H7 (cell line): ENCODE results near the gene CEP290. TPM values are rescaled to one million over a fixed set of nuclear protein-coding genes. Genes with fewer than 3 reads are reported as not detected.

Experiments used
- DNase-seq: peaks from one replicate; pipeline ENCODE4 v3.0.0; 2012
- H3K27me3 ChIP-seq: 2 replicates; pipeline ENCODE4 v1.6.0; 2011; ENCODE audit warnings: mild to moderate bottlenecking, low read length; ENCODE audit not compliant: control insufficient read depth, insufficient read depth
- H3K36me3 ChIP-seq: replicated peaks from 2 replicates; pipeline ENCODE4 v1.5.1; 2011; ENCODE audit warnings: low read length; ENCODE audit not compliant: control insufficient read depth, insufficient read depth
- H3K4me3 ChIP-seq: 2 replicates; pipeline ENCODE4 v1.5.1; 2011; ENCODE audit warnings: low read depth, mild to moderate bottlenecking, control low read depth, low read length, moderate library complexity; ENCODE audit not compliant: insufficient read depth
- total RNA-seq: library from RNA; depleted of rRNA; stranded (reverse); fragments of >200 nt; shearing (Covaris generic); gene quantifications from 2 replicates; pipeline ENCODE4 v1.2.3, GENCODE V29; 2014

CEP290 gene
- total RNA-seq, 1 experiment from 2014 or later, result 2.9 TPM

DNA sequence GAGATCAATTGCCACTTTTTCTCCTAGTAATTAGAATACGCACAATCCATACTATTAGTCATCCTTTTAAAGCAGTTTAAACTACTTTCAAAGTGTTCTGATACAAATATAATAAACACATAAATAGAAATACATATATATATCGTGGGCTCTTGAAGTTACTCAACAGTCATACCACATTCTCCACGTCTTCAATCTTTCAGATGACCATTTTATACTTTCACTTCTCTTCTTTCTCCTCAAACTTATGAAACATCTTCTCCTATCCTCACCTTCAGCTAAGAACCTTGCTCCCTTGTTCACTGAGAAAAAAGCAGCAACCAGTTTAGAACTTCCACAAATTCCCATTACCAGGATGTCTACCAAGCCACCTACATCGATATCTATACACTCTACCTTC, 19.2 kb downstream of the CEP290 start:
- Histone ChIP-seq H3K36me3 (no peaks in the 10 kb centered on the region; the same call in 1 of the 2 replicates), H3K4me3 (no peak overlapping the region), H3K27me3 (no peaks in the 10 kb centered on the region)
- DNase-seq, result no peak

DNA sequence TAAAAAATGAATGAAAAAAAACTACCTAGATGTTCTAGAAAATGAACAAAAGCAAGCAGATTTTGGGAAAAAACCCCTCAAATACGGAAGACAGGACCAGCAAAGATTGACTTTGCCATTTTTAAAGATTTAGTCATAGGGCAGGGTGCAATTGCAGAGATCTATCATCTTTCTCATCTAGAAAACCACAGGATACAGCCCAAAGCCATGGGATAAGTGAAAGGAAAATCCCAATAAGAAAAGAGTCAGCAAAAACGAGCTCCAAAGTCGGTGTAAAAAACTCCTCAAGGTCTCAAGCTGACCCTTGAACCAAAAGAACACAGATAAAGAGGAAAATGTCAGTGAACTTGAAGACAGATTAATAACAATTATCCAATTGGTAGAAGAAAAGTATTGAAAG, 28.0 kb downstream of the CEP290 start:
- H3K36me3 ChIP-seq, result no peaks in the 10 kb centered on the region; the same call in 1 of the 2 replicates
- H3K27me3 ChIP-seq, result no peaks in the 10 kb centered on the region
- no peak for DNase-seq
- H3K4me3 ChIP-seq, result no peak overlapping the region

DNA sequence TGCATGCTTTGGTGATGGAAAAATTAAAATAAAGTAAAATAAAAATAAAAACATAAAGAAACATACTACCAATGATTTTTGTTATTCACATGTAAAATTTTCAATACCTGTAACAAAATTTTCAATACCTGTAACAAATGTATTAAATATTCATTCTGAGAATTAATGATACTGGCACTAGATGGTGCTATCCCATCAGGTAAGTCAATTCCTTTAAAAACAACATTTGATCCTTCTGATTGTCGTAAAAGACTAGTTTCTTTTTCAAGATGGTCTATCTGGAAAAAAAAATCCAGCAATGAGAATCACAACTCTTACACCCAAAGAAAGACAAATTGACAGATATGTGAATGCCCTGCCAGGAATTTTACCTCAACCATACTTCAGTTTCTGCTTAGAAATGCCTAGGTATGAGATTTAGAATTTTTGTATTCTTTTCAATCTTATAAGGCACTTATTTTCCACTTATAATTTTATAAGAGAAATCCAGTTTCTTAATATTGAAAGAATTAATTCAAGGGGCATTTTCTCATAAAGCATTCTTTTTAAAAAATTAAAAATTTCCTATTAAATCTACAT, 30.7 kb downstream of the CEP290 start:
- Histone ChIP-seq H3K36me3 (no peaks in the 10 kb centered on the region; the same call in 1 of the 2 replicates), H3K4me3 (no peak overlapping the region), H3K27me3 (no peaks in the 10 kb centered on the region)
- DNase-seq, result peak; percentile 5

DNA sequence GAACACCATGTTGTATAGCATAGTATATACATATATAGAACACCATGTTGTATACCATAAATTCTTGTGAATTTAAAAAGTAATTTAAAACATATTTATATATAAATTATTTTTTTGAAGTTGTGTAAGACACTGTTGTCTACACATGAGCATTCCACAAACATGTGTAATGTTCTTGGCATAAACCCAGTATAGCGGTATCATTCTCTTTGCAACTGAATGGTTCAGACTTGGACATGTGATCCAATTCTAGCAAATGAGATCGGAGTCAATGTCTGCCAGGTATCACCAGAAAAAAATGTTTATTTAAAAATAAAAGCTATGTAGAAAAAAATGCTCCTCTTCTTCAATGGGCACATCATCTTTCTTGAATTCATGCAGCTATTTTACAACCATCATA, 33.9 kb downstream of the CEP290 start:
- Histone ChIP-seq H3K36me3 (no peaks in the 10 kb centered on the region; the same call in 1 of the 2 replicates), H3K4me3 (no peak overlapping the region), H3K27me3 (no peaks in the 10 kb centered on the region)
- DNase-seq, result no peak

DNA sequence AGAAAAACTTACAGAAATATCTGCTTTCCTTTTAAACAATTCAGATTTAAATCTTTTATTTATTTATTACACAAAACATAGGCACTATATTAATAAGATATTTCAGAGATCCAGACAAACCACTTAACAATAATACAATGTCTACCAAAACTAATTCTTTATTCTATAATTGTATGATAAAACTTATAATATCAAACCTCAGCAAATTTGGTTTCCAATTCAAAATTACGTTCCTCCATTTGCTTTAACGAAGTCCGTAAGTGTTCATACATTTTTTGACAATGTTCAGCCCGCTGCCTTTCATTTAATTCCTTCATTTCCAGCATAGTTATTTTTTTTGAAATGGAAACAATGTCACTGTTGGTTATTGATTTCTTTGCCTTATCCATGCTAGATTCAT, 48.3 kb downstream of the CEP290 start:
- DNase-seq, result no peak
- H3K36me3 ChIP-seq, result no peaks in the 10 kb centered on the region; the same call in 1 of the 2 replicates
- no peaks in the 10 kb centered on the region for H3K27me3 ChIP-seq
- H3K4me3 ChIP-seq, result no peak overlapping the region

GRCh38 chr12:88092771-88093170, 49.1 kb downstream of the CEP290 start:
- Histone ChIP-seq H3K4me3 (no peak overlapping the region), H3K36me3 (no peaks in the 10 kb centered on the region; the same call in 1 of the 2 replicates), H3K27me3 (no peaks in the 10 kb centered on the region)
- no peak for DNase-seq

DNA sequence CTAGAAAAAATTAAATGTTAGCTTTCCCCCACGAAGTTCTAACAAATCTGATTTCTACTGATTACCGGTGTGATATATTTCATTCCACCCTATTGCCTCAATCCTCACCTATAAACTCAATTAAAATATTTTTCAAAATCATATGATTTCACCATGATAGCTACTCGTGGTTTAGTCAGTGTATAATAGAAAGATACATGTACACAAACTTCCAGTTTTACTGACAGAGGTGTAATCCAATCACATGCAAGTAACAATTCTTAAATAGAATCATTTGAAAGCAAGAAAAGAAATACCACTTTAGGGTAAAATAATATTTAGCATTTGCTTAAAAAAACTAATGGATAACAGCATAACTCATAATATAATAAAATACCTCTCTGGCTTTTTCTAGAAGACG, 57.7 kb downstream of the CEP290 start:
- Histone ChIP-seq H3K27me3 (no peaks in the 10 kb centered on the region), H3K4me3 (no peak overlapping the region), H3K36me3 (no peaks in the 10 kb centered on the region)
- DNase-seq, result no peak

GRCh38 chr12:88083634-88084033, 58.3 kb downstream of the CEP290 start:
- H3K27me3 ChIP-seq, result no peaks in the 10 kb centered on the region
- H3K4me3 ChIP-seq, result no peak overlapping the region
- H3K36me3 ChIP-seq, result no peaks in the 10 kb centered on the region
- DNase-seq, result no peak

DNA sequence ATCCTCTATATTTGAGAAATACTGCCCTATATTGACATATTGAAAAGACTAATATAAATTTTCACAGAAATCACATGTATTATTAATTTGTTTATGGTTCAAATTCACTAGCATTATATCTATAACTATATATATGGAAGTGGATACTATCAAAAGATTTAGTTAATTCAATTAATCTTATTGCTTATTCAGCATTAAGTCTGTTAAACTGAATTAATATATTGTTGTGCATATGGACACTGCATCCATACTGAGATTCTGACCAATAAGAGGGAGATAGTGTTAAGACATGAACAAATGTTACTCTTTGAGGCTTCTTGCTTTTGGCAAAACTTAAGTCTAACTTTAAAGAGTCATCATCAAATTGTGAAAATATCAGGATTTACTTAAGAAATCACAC, 60.6 kb downstream of the CEP290 start:
- no peak for DNase-seq
- Histone ChIP-seq H3K4me3 (no peak overlapping the region), H3K36me3 (no peaks in the 10 kb centered on the region), H3K27me3 (no peaks in the 10 kb centered on the region)

GRCh38 chr12:88067301-88067700, 74.6 kb downstream of the CEP290 start:
- Histone ChIP-seq H3K4me3 (no peak overlapping the region), H3K27me3 (no peaks in the 10 kb centered on the region), H3K36me3 (no peaks in the 10 kb centered on the region)
- no peak for DNase-seq

- Histone ChIP-seq H3K27me3 (no peaks in the 10 kb centered on the region), H3K36me3 (no peaks in the 10 kb centered on the region), H3K4me3 (no peak overlapping the region)
- no peak for DNase-seq
Measured at GRCh38 chr12:88063375-88063774, 78.5 kb downstream of the CEP290 start.

- DNase-seq, result no peak
- Histone ChIP-seq H3K27me3 (no peaks in the 10 kb centered on the region), H3K4me3 (no peak overlapping the region), H3K36me3 (no peaks in the 10 kb centered on the region)
Measured at GRCh38 chr12:88062474-88062873, 79.4 kb downstream of the CEP290 start.

GRCh38 chr12:88058719-88059077, 83.2 kb downstream of the CEP290 start:
- no peaks in the 10 kb centered on the region for H3K36me3 ChIP-seq
- H3K27me3 ChIP-seq, result no peaks in the 10 kb centered on the region
- DNase-seq, result no peak
- no peak overlapping the region for H3K4me3 ChIP-seq

GRCh38 chr12:88057994-88058718, 83.7 kb downstream of the CEP290 start:
- Histone ChIP-seq H3K4me3 (no peak overlapping the region), H3K36me3 (no peaks in the 10 kb centered on the region), H3K27me3 (no peaks in the 10 kb centered on the region)
- no peak for DNase-seq

DNA sequence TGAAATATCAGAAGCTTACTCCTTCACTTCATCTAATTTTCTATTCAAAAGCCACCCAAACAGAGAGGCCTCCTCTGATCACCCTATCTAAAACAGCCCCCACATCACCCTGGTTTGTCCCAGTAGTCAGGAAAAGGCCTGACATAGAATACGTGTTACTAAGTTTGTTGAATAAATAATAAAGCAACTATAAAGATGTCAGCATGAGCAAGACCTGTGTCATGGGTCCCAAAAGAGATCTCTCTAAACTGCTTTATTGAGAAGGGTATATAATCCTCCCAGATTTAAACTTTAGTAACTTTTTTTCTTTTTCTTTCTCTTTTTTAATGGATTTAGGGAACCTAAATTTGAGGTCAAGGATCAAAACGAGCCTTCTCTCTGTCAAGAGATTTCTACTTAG, 85.3 kb downstream of the CEP290 start:
- Histone ChIP-seq H3K4me3 (no peak overlapping the region), H3K27me3 (no peaks in the 10 kb centered on the region), H3K36me3 (no peaks in the 10 kb centered on the region)
- no peak for DNase-seq
